ENCODE data around the gene AREL1. TPM values are rescaled to one million over a fixed set of nuclear protein-coding genes. Genes with fewer than 3 reads are reported as not detected.

AREL1 gene
- total and polyA plus RNA-seq, 9 donors = 13.9 to 23.4 (median 18.5) TPM

GRCh38 chr14:74735125-74735524, 22.2 kb upstream of the AREL1 start:
- Histone ChIP-seq H3K4me1 (ENCODE audit: control insufficient read depth, insufficient read depth, low read length) (no peaks in the 10 kb centered on the region), H3K27ac (ENCODE audit: low read length) (no peak overlapping the region), H3K4me3 (ENCODE audit: low read length) (no peak overlapping the region), H3K27me3 (ENCODE audit: control insufficient read depth, insufficient read depth, low read length) (no peaks in the 10 kb centered on the region), H3K36me3 (ENCODE audit: control insufficient read depth, insufficient read depth, low read length) (peaks cover 36% of the 10 kb centered on the region), H3K9me3 (replicated peaks; ENCODE audit: control insufficient read depth, low read depth, low read length) (no peaks in the 10 kb centered on the region)
- DNase-seq = no peak
- no CpG with 5 or more reads among the region's 4 CpGs for WGBS (ENCODE audit: insufficient coverage)

- H3K27me3 ChIP-seq (ENCODE audit: control insufficient read depth, insufficient read depth, low read length) = no peaks in the 10 kb centered on the region
- no peak for DNase-seq
- no peak overlapping the region for H3K4me3 ChIP-seq (ENCODE audit: low read length)
- H3K27ac ChIP-seq (ENCODE audit: low read length) = no peak overlapping the region
- WGBS (ENCODE audit: insufficient coverage) = 100% methylated on average over 1 of the region's 3 CpGs
- peaks cover 34% of the 10 kb centered on the region for H3K36me3 ChIP-seq (ENCODE audit: control insufficient read depth, insufficient read depth, low read length)
- H3K4me1 ChIP-seq (ENCODE audit: control insufficient read depth, insufficient read depth, low read length) = no peaks in the 10 kb centered on the region
- no peaks in the 10 kb centered on the region for H3K9me3 ChIP-seq (replicated peaks; ENCODE audit: control insufficient read depth, low read depth, low read length)
Observed at GRCh38 chr14:74733221-74733620, 20.3 kb upstream of the AREL1 start.

- no peaks in the 10 kb centered on the region for H3K4me1 ChIP-seq (ENCODE audit: control insufficient read depth, insufficient read depth, low read length)
- peaks cover 34% of the 10 kb centered on the region for H3K36me3 ChIP-seq (ENCODE audit: control insufficient read depth, insufficient read depth, low read length)
- H3K9me3 ChIP-seq (replicated peaks; ENCODE audit: control insufficient read depth, low read depth, low read length) = no peaks in the 10 kb centered on the region
- no CpG with 5 or more reads among the region's 2 CpGs for WGBS (ENCODE audit: insufficient coverage)
- H3K27me3 ChIP-seq (ENCODE audit: control insufficient read depth, insufficient read depth, low read length) = no peaks in the 10 kb centered on the region
- DNase-seq = no peak
- H3K4me3 ChIP-seq (ENCODE audit: low read length) = no peak overlapping the region
- H3K27ac ChIP-seq (ENCODE audit: low read length) = no peak overlapping the region
Observed at GRCh38 chr14:74732387-74732786, 19.5 kb upstream of the AREL1 start.

- H3K4me3 ChIP-seq (ENCODE audit: low read length) = no peak overlapping the region
- H3K27me3 ChIP-seq (ENCODE audit: control insufficient read depth, insufficient read depth, low read length) = no peaks in the 10 kb centered on the region
- DNase-seq = no peak
- WGBS (ENCODE audit: insufficient coverage) = 71% methylated on average over 1 of the region's 3 CpGs
- H3K36me3 ChIP-seq (ENCODE audit: control insufficient read depth, insufficient read depth, low read length) = peaks cover 34% of the 10 kb centered on the region
- H3K4me1 ChIP-seq (ENCODE audit: control insufficient read depth, insufficient read depth, low read length) = no peaks in the 10 kb centered on the region
- H3K27ac ChIP-seq (ENCODE audit: low read length) = no peak overlapping the region
- no peaks in the 10 kb centered on the region for H3K9me3 ChIP-seq (replicated peaks; ENCODE audit: control insufficient read depth, low read depth, low read length)
Observed at GRCh38 chr14:74723134-74723533, 10.3 kb upstream of the AREL1 start.

GRCh38 chr14:74720526-74720925, 7.6 kb upstream of the AREL1 start:
- H3K36me3 ChIP-seq (ENCODE audit: control insufficient read depth, insufficient read depth, low read length) = peaks cover 37% of the 10 kb centered on the region
- H3K27ac ChIP-seq (ENCODE audit: low read length) = no peak overlapping the region
- H3K9me3 ChIP-seq (replicated peaks; ENCODE audit: control insufficient read depth, low read depth, low read length) = no peaks in the 10 kb centered on the region
- no peaks in the 10 kb centered on the region for H3K4me1 ChIP-seq (ENCODE audit: control insufficient read depth, insufficient read depth, low read length)
- no peak for DNase-seq
- no peak overlapping the region for H3K4me3 ChIP-seq (ENCODE audit: low read length)
- H3K27me3 ChIP-seq (ENCODE audit: control insufficient read depth, insufficient read depth, low read length) = no peaks in the 10 kb centered on the region

GRCh38 chr14:74713395-74713735, 485 bp upstream of the AREL1 start:
- Histone ChIP-seq H3K36me3 (ENCODE audit: control insufficient read depth, insufficient read depth, low read length) (peaks cover 8% of the 10 kb centered on the region), H3K4me1 (ENCODE audit: control insufficient read depth, insufficient read depth, low read length) (peaks cover 4% of the 10 kb centered on the region), H3K27me3 (ENCODE audit: control insufficient read depth, insufficient read depth, low read length) (no peaks in the 10 kb centered on the region), H3K4me3 (ENCODE audit: low read length) (peak overlapping the region; percentile 83), H3K9me3 (replicated peaks; ENCODE audit: control insufficient read depth, low read depth, low read length) (no peaks in the 10 kb centered on the region), H3K27ac (ENCODE audit: low read length) (peak overlapping the region; percentile 82)
- DNase-seq = no peak
- 7% methylated on average over 3 of the region's 6 CpGs for WGBS (ENCODE audit: insufficient coverage)

- H3K4me1 ChIP-seq (ENCODE audit: control insufficient read depth, insufficient read depth, low read length) = peaks cover 4% of the 10 kb centered on the region
- no CpG with 5 or more reads among the region's 5 CpGs for WGBS (ENCODE audit: insufficient coverage)
- H3K27ac ChIP-seq (ENCODE audit: low read length) = no peak overlapping the region
- DNase-seq = no peak
- H3K36me3 ChIP-seq (ENCODE audit: control insufficient read depth, insufficient read depth, low read length) = no peaks in the 10 kb centered on the region
- no peaks in the 10 kb centered on the region for H3K9me3 ChIP-seq (replicated peaks; ENCODE audit: control insufficient read depth, low read depth, low read length)
- H3K27me3 ChIP-seq (ENCODE audit: control insufficient read depth, insufficient read depth, low read length) = no peaks in the 10 kb centered on the region
- H3K4me3 ChIP-seq (ENCODE audit: low read length) = no peak overlapping the region
Observed at GRCh38 chr14:74711651-74712050, 1.2 kb downstream of the AREL1 start.

- WGBS (ENCODE audit: insufficient coverage) = no CpG with 5 or more reads among the region's 1 CpG
- H3K36me3 ChIP-seq (ENCODE audit: control insufficient read depth, insufficient read depth, low read length) = no peaks in the 10 kb centered on the region
Observed at GRCh38 chr14:74710480-74710879, 2.4 kb downstream of the AREL1 start.

GRCh38 chr14:74705613-74706500, 7.0 kb downstream of the AREL1 start:
- no peak overlapping the region for H3K27ac ChIP-seq (ENCODE audit: low read length)
- 80% methylated on average over 1 of the region's 5 CpGs for WGBS (ENCODE audit: insufficient coverage)

More at GRCh38 chr14:74710480-74710879, 2.4 kb downstream of the AREL1 start:
- no peaks in the 10 kb centered on the region for H3K9me3 ChIP-seq (replicated peaks; ENCODE audit: control insufficient read depth, low read depth, low read length)
- DNase-seq = no peak
- no peak overlapping the region for H3K27ac ChIP-seq (ENCODE audit: low read length)
- H3K4me1 ChIP-seq (ENCODE audit: control insufficient read depth, insufficient read depth, low read length) = peaks cover 4% of the 10 kb centered on the region
- no peak overlapping the region for H3K4me3 ChIP-seq (ENCODE audit: low read length)
- H3K27me3 ChIP-seq (ENCODE audit: control insufficient read depth, insufficient read depth, low read length) = no peaks in the 10 kb centered on the region

GRCh38 chr14:74704656-74705055, 8.2 kb downstream of the AREL1 start:
- WGBS (ENCODE audit: insufficient coverage) = no CpG with 5 or more reads among the region's 2 CpGs
- Histone ChIP-seq H3K9me3 (replicated peaks; ENCODE audit: control insufficient read depth, low read depth, low read length) (peaks cover 3% of the 10 kb centered on the region), H3K27me3 (ENCODE audit: control insufficient read depth, insufficient read depth, low read length) (no peaks in the 10 kb centered on the region), H3K4me3 (ENCODE audit: low read length) (no peak overlapping the region), H3K36me3 (ENCODE audit: control insufficient read depth, insufficient read depth, low read length) (peaks cover 3% of the 10 kb centered on the region), H3K4me1 (ENCODE audit: control insufficient read depth, insufficient read depth, low read length) (no peaks in the 10 kb centered on the region), H3K27ac (ENCODE audit: low read length) (no peak overlapping the region)
- no peak for DNase-seq

More at GRCh38 chr14:74705613-74706500, 7.0 kb downstream of the AREL1 start:
- Histone ChIP-seq H3K4me1 (ENCODE audit: control insufficient read depth, insufficient read depth, low read length) (no peaks in the 10 kb centered on the region), H3K27me3 (ENCODE audit: control insufficient read depth, insufficient read depth, low read length) (no peaks in the 10 kb centered on the region), H3K4me3 (ENCODE audit: low read length) (no peak overlapping the region), H3K9me3 (replicated peaks; ENCODE audit: control insufficient read depth, low read depth, low read length) (peaks cover 3% of the 10 kb centered on the region), H3K36me3 (ENCODE audit: control insufficient read depth, insufficient read depth, low read length) (peaks cover 3% of the 10 kb centered on the region)
- DNase-seq = no peak
